ENCODE data around the gene TMPRSS4. TPM values are rescaled to one million over a fixed set of nuclear protein-coding genes. Genes with fewer than 3 reads are reported as not detected.

Gene TMPRSS4
- total RNA-seq, 1 experiment from 2014 or later = 1.4 TPM

DNA sequence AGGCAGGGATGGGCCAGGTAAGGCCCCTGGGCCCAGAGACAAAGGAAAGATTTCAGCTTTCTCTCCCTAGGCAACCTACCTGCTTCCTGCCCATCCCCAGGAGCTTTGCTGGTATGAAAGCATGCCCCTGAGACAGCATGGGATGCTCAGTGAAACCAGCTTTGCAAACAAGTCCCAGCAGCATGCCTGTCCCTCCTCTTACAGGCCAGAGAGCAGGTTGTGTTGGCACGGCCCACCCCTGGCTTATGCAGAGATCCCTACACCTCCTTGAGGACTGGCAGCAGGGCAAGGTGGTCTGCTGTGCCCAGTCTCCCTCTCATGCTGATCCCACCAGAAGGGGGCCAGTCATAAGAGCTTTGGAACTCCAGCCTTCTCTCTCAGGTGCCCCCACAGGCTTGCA, 72.6 kb downstream of the TMPRSS4 start:
- TF ChIP-seq ZBTB21 (CRISPR knock-in tag; IDR thresholded peaks at IDR 0.05; ENCODE audit: borderline replicate concordance) = no peak
- TF ChIP-seq MAX (CRISPR knock-in tag; IDR thresholded peaks at IDR 0.05) = no peak
- TF ChIP-seq CDX4 (CRISPR knock-in tag; IDR thresholded peaks at IDR 0.05; ENCODE audit: borderline replicate concordance) = no peak
- no peak for TF ChIP-seq ETV6 (CRISPR knock-in tag; IDR thresholded peaks at IDR 0.05)
- TF ChIP-seq ELF4 (CRISPR knock-in tag; IDR thresholded peaks at IDR 0.05; ENCODE audit: low read depth) = no peak
- TF ChIP-seq ZNF671 (CRISPR knock-in tag; IDR thresholded peaks at IDR 0.05) = no peak
- TF ChIP-seq NFATC4 (CRISPR knock-in tag; IDR thresholded peaks at IDR 0.05) = no peak
- no peak for TF ChIP-seq ATF6 (CRISPR knock-in tag; IDR thresholded peaks at IDR 0.05)
- no peak for TF ChIP-seq SMAD4 (CRISPR knock-in tag; IDR thresholded peaks at IDR 0.05)
- no peak for TF ChIP-seq CREM (CRISPR knock-in tag; IDR thresholded peaks at IDR 0.05)
- no peak for TF ChIP-seq NFE2L1 (CRISPR knock-in tag; IDR thresholded peaks at IDR 0.05)
- peaks cover 47% of the 10 kb centered on the region for H3K4me1 Mint-ChIP-seq
- H3K9me3 Mint-ChIP-seq = no peaks in the 10 kb centered on the region
- H3K27me3 Mint-ChIP-seq (ENCODE audit: low read depth) = peaks cover 77% of the 10 kb centered on the region
- ChIA-PET POLR2A (no interaction called here), CTCF (interaction anchor here (0.6 to 9.0 kb wide), 6 partner anchors 21 to 204 kb away, joined by 3 to 153 read pairs (median 4); no protein-coding TSS in a partner anchor)
- no peak overlapping the region for H3K27ac Mint-ChIP-seq
- no peaks in the 10 kb centered on the region for H3K36me3 Mint-ChIP-seq
- DNase-seq (ENCODE audit: low spot score) (no peak), ATAC-seq (no peak)
- no peak overlapping the region for H3K4me3 Mint-ChIP-seq

DNA sequence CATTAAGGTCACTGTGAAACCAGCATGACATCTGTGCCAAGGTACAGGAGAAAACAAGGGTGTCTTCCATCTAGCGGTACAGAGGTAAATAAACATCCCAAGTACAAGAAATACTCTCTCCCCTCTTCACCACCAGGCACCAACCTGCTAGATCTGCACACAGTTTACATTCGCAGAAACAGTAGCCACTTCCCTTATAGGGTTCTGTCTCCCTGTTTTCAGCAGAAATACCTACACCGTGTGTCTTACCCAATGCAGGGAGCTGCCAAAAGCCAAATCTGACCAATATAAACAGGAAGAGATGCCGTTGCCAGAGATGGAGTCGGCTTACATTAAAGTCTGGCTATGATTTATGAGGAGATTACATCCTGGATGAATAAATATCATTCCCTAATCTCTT, 74.6 kb downstream of the TMPRSS4 start:
- Mint-ChIP-seq H3K27me3 (ENCODE audit: low read depth) (peaks cover 84% of the 10 kb centered on the region), H3K9me3 (no peaks in the 10 kb centered on the region), H3K4me1 (peaks cover 63% of the 10 kb centered on the region), H3K36me3 (no peaks in the 10 kb centered on the region), H3K4me3 (peak overlapping the region; percentile 75), H3K27ac (no peak overlapping the region)
- ChIA-PET CTCF (interaction anchor here (2.4 kb wide), 1 partner anchor 20 kb away, joined by 53 read pairs; no protein-coding TSS in a partner anchor), POLR2A (no interaction called here)
- DNase-seq (ENCODE audit: low spot score) (no peak), ATAC-seq (no peak)
- TF ChIP-seq IRF2 (CRISPR knock-in tag; IDR thresholded peaks at IDR 0.05; ENCODE audit: borderline replicate concordance, low read depth) (no peak), ZNF512 (CRISPR knock-in tag; IDR thresholded peaks at IDR 0.05; ENCODE audit: borderline replicate concordance) (no peak), JAZF1 (CRISPR knock-in tag; IDR thresholded peaks at IDR 0.05) (no peak), FOXP4 (CRISPR knock-in tag; IDR thresholded peaks at IDR 0.05) (no peak), ATF6 (CRISPR knock-in tag; IDR thresholded peaks at IDR 0.05) (no peak), TCF7 (CRISPR knock-in tag; IDR thresholded peaks at IDR 0.05; ENCODE audit: low read depth) (no peak), ZSCAN18 (CRISPR knock-in tag; IDR thresholded peaks at IDR 0.05) (no peak), ZNF671 (CRISPR knock-in tag; IDR thresholded peaks at IDR 0.05) (no peak), E2F1 (CRISPR knock-in tag; IDR thresholded peaks at IDR 0.05) (no peak), ZNF425 (CRISPR knock-in tag; conservative IDR thresholded peaks at IDR 0.05) (no peak), ZNF138 (CRISPR knock-in tag; conservative IDR thresholded peaks at IDR 0.05) (no peak), MXD4 (CRISPR knock-in tag; IDR thresholded peaks at IDR 0.05; ENCODE audit: borderline replicate concordance) (no peak), SMAD3 (CRISPR knock-in tag; IDR thresholded peaks at IDR 0.05; ENCODE audit: borderline replicate concordance) (no peak)

Data from WTC11 (cell line).